Activated T-cell treated with anti-CD3 and anti-CD28 coated beads, Interleukin-2, amount 50 U/mL, for 48 hours (primary cell): ENCODE results near the gene PDK2.
"Not testable (repeated sequence)": the region's sequence is repeated elsewhere in the genome, so short reads cannot be mapped to it uniquely, and the experiment has no call there.

Experiments
- DNase-seq, 2 experiments: peaks; one replicate each; pipeline ENCODE4 v3.0.0-alpha.2; 2020

Gene PDK2

GRCh38 chr17:50059256-50059655, 35.9 kb upstream of the PDK2 start:
- DNase-seq: no peak

- DNase-seq: no peak
Measured at GRCh38 chr17:50059759-50060273, 35.3 kb upstream of the PDK2 start.

- no peak for DNase-seq
Measured at GRCh38 chr17:50060951-50061712, 34.0 kb upstream of the PDK2 start.

- not testable (repeated sequence) for DNase-seq
Measured at GRCh38 chr17:50061713-50062045, 33.5 kb upstream of the PDK2 start.

GRCh38 chr17:50062293-50063243, 32.6 kb upstream of the PDK2 start:
- DNase-seq: no peak

- DNase-seq: no peak
Measured at GRCh38 chr17:50063561-50064252, 31.4 kb upstream of the PDK2 start.

- DNase-seq: no peak
Measured at GRCh38 chr17:50064253-50065001, 30.7 kb upstream of the PDK2 start.

- DNase-seq: no peak
Measured at GRCh38 chr17:50065056-50065455, 30.1 kb upstream of the PDK2 start.

GRCh38 chr17:50066995-50067394, 28.2 kb upstream of the PDK2 start:
- no peak for DNase-seq

GRCh38 chr17:50067996-50068395, 27.2 kb upstream of the PDK2 start:
- DNase-seq: no peak

GRCh38 chr17:50070908-50071680, 24.1 kb upstream of the PDK2 start:
- no peak for DNase-seq

- DNase-seq: no peak
Measured at GRCh38 chr17:50071692-50072091, 23.5 kb upstream of the PDK2 start.

GRCh38 chr17:50072130-50072529, 23.0 kb upstream of the PDK2 start:
- no peak for DNase-seq

- no peak for DNase-seq
Measured at GRCh38 chr17:50072925-50073324, 22.2 kb upstream of the PDK2 start.

- DNase-seq: no peak
Measured at GRCh38 chr17:50074227-50074626, 20.9 kb upstream of the PDK2 start.

GRCh38 chr17:50075446-50076032, 19.6 kb upstream of the PDK2 start:
- DNase-seq: no peak

- DNase-seq: no peak
Measured at GRCh38 chr17:50076221-50076590, 18.9 kb upstream of the PDK2 start.

- DNase-seq: no peak
Measured at GRCh38 chr17:50076591-50077235, 18.4 kb upstream of the PDK2 start.

- no peak for DNase-seq
Measured at GRCh38 chr17:50078430-50078829, 16.7 kb upstream of the PDK2 start.

- peak; percentile 49 to 54 for DNase-seq
Measured at GRCh38 chr17:50079334-50080095, 15.6 kb upstream of the PDK2 start.
